HL-60 (cell line): Measurements from ENCODE around the gene AICDA.

Experiments used
- DNase-seq, 2 experiments: peaks; one replicate each; pipeline ENCODE4 v3.0.0-alpha.2; 2010 to 2020; ENCODE audit warnings: low read depth in 1 of 2, low spot score in 1 of 2
- H3K27ac ChIP-seq: fragments of 250-450 bp; sonication (Bioruptor Pico); replicated peaks from 2 replicates; pipeline ENCODE4 v1.5.1; 2020; ENCODE audit warnings: mild to moderate bottlenecking, moderate library complexity
- H3K27me3 ChIP-seq: fragments of 250-450 bp; sonication (Bioruptor Pico); 2 replicates; pipeline ENCODE4 v1.5.1; 2021; ENCODE audit warnings: mild to moderate bottlenecking, moderate library complexity; ENCODE audit not compliant: insufficient read depth, poor library complexity, severe bottlenecking
- H3K4me3 ChIP-seq: replicated peaks from 2 replicates; pipeline ENCODE4 v1.5.1; 2011; ENCODE audit warnings: mild to moderate bottlenecking, control low read depth, low read length; ENCODE audit not compliant: insufficient read depth
- CTCF ChIP-seq: IDR thresholded peaks from one replicate; pipeline ENCODE4 v1.5.1; 2011; ENCODE audit warnings: low read length, control low read depth, inconsistent platforms; ENCODE audit not compliant: insufficient read depth
- GABPA ChIP-seq: IDR thresholded peaks from 2 replicates; pipeline ENCODE4 v1.6.1; 2012; ENCODE audit warnings: low read depth
- POLR2AphosphoS5 ChIP-seq: IDR thresholded peaks from 2 replicates; pipeline ENCODE4 v1.6.1; 2012; ENCODE audit warnings: low read depth
- REST ChIP-seq: IDR thresholded peaks from 2 replicates; pipeline ENCODE4 v1.6.1; 2012; ENCODE audit warnings: low read depth; ENCODE audit not compliant: insufficient replicate concordance
- SPI1 ChIP-seq: IDR thresholded peaks from 2 replicates; pipeline ENCODE4 v1.6.1; 2012; ENCODE audit warnings: low read depth, mild to moderate bottlenecking, borderline replicate concordance

Gene AICDA

GRCh38 chr12:8609061-8609570, 3.5 kb downstream of the AICDA start:
- Histone ChIP-seq H3K27me3 (no peaks in the 10 kb centered on the region), H3K4me3 (no peak overlapping the region), H3K27ac (no peak overlapping the region)
- TF ChIP-seq GABPA (no peak), CTCF (peak; percentile 79)
- peak in 1 of 2 experiments; percentile 10 for DNase-seq

GRCh38 chr12:8606890-8607289, 5.8 kb downstream of the AICDA start:
- H3K4me3 ChIP-seq, result no peak overlapping the region
- H3K27ac ChIP-seq, result no peak overlapping the region
- TF ChIP-seq POLR2AphosphoS5 (no peak), GABPA (no peak), CTCF (no peak), REST (no peak), SPI1 (peak; percentile 63)
- DNase-seq, result no peak
- no peaks in the 10 kb centered on the region for H3K27me3 ChIP-seq

- H3K4me3 ChIP-seq, result no peak overlapping the region
- no peak for DNase-seq
- no peak overlapping the region for H3K27ac ChIP-seq
Observed at GRCh38 chr12:8605057-8605456, 7.6 kb downstream of the AICDA start.

GRCh38 chr12:8603856-8604255, 8.8 kb downstream of the AICDA start:
- Histone ChIP-seq H3K27me3 (no peaks in the 10 kb centered on the region), H3K4me3 (no peak overlapping the region), H3K27ac (no peak overlapping the region)
- DNase-seq, result no peak
- TF ChIP-seq POLR2AphosphoS5, result no peak
- TF ChIP-seq GABPA, result no peak

More at GRCh38 chr12:8605057-8605456, 7.6 kb downstream of the AICDA start:
- H3K27me3 ChIP-seq, result no peaks in the 10 kb centered on the region
- no peak for TF ChIP-seq REST

GRCh38 chr12:8603286-8603685, 9.4 kb downstream of the AICDA start:
- Histone ChIP-seq H3K27ac (no peak overlapping the region), H3K4me3 (no peak overlapping the region), H3K27me3 (no peaks in the 10 kb centered on the region)
- TF ChIP-seq GABPA (no peak), REST (no peak), CTCF (no peak), SPI1 (peak; percentile 31; the same call in 1 of the 2 replicates), POLR2AphosphoS5 (no peak)
- no peak for DNase-seq
